HCT116 (cell line): ENCODE results near the gene MEP1A.

Experiments used
- CTCF ChIP-seq, 3 experiments: fragments of 200-600 bp in 1 of 3; sonication (generic) in 1 of 3; IDR thresholded peaks in 2 of 3; conservative IDR thresholded peaks in 1 of 3; 2 replicates each; pipeline ENCODE4 v1.5.1; 2012 to 2017; ENCODE audit warnings: low read depth in 2 of 3, low read length in 2 of 3, antibody characterized with exemption in 1 of 3, borderline replicate concordance in 1 of 3, control low read depth in 1 of 3, mild to moderate bottlenecking in 1 of 3, mixed read lengths in 1 of 3, mixed run types in 1 of 3, moderate library complexity in 1 of 3; ENCODE audit not compliant: insufficient read depth in 1 of 3
- EZH2 ChIP-seq: fragments of 200-600 bp; sonication (generic); IDR thresholded peaks from 2 replicates; pipeline ENCODE4 v1.6.1; 2017; ENCODE audit warnings: antibody characterized with exemption, mixed run types
- JUND ChIP-seq: IDR thresholded peaks from 2 replicates; pipeline ENCODE4 v1.6.1; 2012
- POLR2A ChIP-seq: IDR thresholded peaks from 2 replicates; pipeline ENCODE4 v1.7.0; 2011; ENCODE audit warnings: borderline replicate concordance; ENCODE audit not compliant: insufficient read depth, insufficient read length; ENCODE audit errors: extremely low read depth
- POLR2AphosphoS5 ChIP-seq: IDR thresholded peaks from 2 replicates; pipeline ENCODE4 v1.6.1; 2011; ENCODE audit warnings: mild to moderate bottlenecking, low read depth, low read length, moderate library complexity

DNA sequence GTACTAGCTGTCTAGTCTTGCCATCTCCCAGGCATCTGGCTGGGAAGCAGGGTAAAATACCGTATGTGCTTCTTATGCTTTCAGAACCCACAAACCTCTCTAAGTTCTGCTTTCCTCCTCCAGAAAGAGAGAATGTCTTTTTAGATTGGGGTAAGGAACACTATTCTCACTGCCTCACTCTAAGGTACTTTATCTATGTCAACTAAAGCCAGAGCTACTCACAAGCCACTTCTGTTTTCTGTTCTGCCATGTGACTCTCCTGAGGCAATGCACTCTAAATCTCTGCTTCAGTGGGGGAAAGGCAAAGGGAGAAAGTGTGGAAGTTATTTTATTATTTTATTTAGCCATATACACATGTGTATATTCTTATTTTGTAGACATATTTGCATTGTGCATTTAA lies 15.6 kb downstream of the MEP1A start:
- TF ChIP-seq CTCF (IDR thresholded peaks at IDR 0.05 in 2 of 3, conservative IDR thresholded peaks at IDR 0.05 in 1 of 3; ENCODE audit: borderline replicate concordance in 1 of 3, insufficient read depth in 1 of 3, low read depth in 2 of 3, low read length in 2 of 3) (no peak), POLR2AphosphoS5 (no peak), POLR2A (no peak), JUND (no peak), EZH2 (no peak)
